Measurements from ENCODE around the gene BMPER.

The BMPER gene

GRCh38 chr7:34059136-34059828, 153.9 kb downstream of the BMPER start:
- in situ Hi-C loops (cut with MboI; ENCODE audit: low sequenced_read_pairs): no loop called here

GRCh38 chr7:34060196-34060947, 155.0 kb downstream of the BMPER start:
- in situ Hi-C loops (cut with MboI; ENCODE audit: low sequenced_read_pairs): no loop called here

- in situ Hi-C loops (cut with MboI; ENCODE audit: low sequenced_read_pairs): no loop called here
Observed at GRCh38 chr7:34061149-34061548, 155.8 kb downstream of the BMPER start.

DNA sequence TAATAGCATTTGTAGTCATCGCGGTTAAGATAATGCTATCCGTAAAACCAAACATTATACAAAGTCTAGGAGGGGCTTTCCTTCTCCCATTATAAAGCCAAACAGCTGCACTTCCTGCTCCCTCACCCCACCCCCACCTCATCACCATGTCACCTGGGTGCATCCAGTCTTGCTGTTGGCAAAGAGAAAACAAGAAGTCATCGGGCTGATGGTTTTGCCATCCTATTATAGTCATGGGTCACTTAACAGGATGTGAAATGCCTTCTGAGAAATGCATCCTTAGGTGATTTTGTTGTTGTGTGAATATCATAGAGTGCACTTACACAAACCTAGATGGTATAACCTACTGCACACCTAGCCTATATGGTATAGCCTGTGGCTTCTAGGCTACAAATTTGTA, 157.0 kb downstream of the BMPER start:
- in situ Hi-C loops (cut with MboI; ENCODE audit: low sequenced_read_pairs): no loop called here

DNA sequence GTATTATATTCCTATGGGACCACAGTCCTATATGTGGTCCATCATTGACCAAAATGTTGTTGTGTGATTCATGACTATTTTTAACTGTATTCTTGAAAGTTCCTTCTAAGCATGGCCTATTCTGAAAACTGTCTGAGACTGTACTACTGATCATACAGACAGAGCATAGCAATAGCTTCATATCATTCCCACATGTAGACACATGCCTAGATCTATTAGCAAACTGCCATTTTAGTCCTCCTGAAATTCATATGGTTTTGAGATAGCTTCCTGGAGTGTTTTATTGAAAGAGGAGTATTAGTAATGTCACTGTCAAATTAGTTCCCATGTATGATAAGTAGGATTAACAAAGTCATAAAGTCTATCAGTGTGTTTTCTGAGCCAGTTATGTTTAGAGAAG, 157.5 kb downstream of the BMPER start:
- in situ Hi-C loops (cut with MboI; ENCODE audit: low sequenced_read_pairs): no loop called here

- in situ Hi-C loops (cut with MboI; ENCODE audit: low sequenced_read_pairs): no loop called here
Observed at GRCh38 chr7:34064519-34065158, 159.3 kb downstream of the BMPER start.

DNA sequence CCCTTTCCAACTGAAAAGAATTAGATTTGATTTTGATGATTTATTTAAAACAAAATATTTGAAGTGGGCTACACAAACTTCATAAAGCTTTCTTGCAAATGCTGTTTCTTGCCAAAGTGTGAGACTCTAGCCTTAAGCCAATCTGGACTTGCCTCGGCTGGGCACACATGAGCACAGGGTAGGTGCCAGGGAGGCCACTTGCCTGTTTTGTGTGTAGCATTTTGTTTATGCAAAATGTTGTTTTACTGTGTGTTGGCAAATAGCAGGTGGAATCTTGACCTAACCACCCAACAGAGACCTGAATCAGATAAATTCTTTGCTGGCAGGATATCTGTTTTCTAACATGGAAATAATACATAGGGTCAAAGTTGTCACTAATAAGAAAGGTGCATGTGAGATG, 161.1 kb downstream of the BMPER start:
- in situ Hi-C loops (cut with MboI; ENCODE audit: low sequenced_read_pairs): no loop called here

DNA sequence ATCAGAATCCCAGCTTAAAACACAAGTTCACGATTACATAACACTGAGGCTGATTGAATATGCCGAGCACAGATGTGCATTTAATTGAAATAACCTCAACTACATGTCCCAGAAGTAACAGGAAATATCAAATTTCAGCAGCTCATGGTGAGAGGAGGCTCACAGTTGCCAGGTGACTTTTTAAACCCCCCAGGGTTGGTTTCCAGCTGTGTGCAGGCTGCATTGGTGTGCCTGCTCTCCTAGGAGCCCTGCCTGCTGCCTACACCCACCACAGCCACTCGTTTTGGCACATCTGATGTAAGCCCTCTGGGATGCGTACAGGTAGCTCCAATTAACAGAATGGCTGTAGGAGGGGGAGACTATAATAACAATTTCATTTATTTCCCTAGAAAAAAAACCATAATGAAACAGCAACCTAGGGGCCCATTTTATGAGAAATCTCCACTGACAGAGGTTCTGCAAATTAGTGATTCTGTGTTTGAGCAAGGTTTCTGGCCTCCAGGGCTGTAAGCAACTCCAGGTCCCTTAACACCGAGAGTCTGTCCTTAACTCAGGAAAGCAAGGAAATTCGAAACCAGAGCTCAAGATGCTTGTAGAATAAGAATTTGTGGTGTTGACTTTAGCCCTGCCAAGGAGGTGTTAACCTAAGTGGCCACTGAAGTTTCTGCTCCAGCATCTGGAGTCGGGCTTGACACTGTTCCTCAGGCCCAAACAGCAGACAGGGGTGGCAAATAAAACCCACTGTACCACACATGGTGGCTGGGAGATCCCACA, 161.9 kb downstream of the BMPER start:
- in situ Hi-C loops (cut with MboI; ENCODE audit: low sequenced_read_pairs): no loop called here

- in situ Hi-C loops (cut with MboI; ENCODE audit: low sequenced_read_pairs): no loop called here
Observed at GRCh38 chr7:34069676-34070075, 164.3 kb downstream of the BMPER start.

GRCh38 chr7:34070511-34071323, 165.4 kb downstream of the BMPER start:
- in situ Hi-C loops (cut with MboI; ENCODE audit: low sequenced_read_pairs): no loop called here

DNA sequence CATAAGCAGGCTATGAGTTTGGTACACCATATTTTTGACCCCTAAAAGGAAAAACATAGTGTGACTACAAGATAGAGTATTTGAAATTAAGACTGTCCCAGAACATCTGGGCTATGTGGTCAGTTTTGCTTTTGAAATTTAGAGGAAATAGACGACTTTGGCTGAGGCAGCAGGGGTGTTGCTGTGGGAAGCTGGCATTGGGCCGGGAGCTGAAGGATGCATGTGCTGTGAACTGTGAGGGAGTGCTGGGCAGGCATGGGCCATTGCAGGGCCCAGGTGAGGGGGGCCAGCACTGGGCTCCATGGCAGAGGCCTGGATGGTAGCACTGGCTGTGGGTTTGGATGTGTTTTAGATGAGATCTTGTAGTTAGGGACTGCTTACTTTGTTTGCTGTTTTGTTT, 168.3 kb downstream of the BMPER start:
- in situ Hi-C loops (cut with MboI; ENCODE audit: low sequenced_read_pairs): no loop called here

GRCh38 chr7:34074421-34074820, 169.1 kb downstream of the BMPER start:
- in situ Hi-C loops (cut with MboI; ENCODE audit: low sequenced_read_pairs): no loop called here

- in situ Hi-C loops (cut with MboI; ENCODE audit: low sequenced_read_pairs): no loop called here
Observed at GRCh38 chr7:34075523-34076370, 170.4 kb downstream of the BMPER start.

- in situ Hi-C loops (cut with MboI; ENCODE audit: low sequenced_read_pairs): no loop called here
Observed at GRCh38 chr7:34077168-34077567, 171.8 kb downstream of the BMPER start.

DNA sequence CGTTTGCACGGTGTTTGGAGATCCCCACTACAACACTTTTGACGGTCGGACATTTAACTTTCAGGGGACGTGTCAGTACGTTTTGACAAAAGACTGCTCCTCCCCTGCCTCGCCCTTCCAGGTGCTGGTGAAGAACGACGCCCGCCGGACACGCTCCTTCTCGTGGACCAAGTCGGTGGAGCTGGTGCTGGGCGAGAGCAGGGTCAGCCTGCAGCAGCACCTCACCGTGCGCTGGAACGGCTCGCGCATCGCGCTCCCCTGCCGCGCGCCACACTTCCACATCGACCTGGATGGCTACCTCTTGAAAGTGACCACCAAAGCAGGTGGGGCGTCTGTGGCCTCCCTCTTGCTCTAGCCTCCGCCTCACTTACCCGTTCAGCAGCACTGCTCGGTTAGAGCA, 173.5 kb downstream of the BMPER start:
- in situ Hi-C loops (cut with MboI; ENCODE audit: low sequenced_read_pairs): no loop called here

DNA sequence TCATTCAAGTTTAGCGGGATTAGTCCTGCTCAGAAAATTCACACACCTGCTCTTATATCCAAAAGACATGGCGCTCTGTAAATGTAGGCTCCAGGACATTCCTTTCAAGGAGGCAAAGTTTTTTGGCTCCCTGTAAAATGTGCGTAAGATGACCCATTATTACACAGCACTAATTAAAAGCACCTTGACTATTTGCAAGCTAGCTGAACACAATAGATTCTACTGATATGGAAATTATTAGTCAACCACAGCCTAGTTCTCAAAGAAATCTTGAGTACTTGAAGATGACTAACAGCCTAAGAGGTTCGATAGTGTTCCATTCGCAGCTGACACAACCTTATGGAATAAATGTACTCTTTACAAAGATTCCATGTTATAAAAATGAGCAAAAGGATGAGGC, 175.2 kb downstream of the BMPER start:
- in situ Hi-C loops (cut with MboI; ENCODE audit: low sequenced_read_pairs): no loop called here

DNA sequence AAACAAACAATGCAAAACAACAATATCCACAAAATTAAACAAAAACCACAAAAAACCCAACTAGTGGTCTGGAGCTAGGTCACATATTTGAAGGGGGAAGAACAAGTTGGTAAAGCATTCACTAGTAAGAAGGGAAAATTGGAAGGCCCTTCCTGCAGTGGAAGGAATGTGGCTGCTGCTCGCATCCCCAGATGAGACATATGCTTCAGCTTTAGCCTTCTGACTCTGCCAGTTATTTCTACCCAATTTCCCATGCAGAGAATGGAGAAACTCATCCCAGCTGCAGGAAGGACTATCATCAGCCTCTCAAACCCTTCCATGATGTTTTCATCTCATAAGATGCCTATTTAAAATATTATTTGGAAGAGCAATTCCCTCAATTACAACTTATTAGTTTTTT, 176.6 kb downstream of the BMPER start:
- in situ Hi-C loops (cut with MboI; ENCODE audit: low sequenced_read_pairs): no loop called here

DNA sequence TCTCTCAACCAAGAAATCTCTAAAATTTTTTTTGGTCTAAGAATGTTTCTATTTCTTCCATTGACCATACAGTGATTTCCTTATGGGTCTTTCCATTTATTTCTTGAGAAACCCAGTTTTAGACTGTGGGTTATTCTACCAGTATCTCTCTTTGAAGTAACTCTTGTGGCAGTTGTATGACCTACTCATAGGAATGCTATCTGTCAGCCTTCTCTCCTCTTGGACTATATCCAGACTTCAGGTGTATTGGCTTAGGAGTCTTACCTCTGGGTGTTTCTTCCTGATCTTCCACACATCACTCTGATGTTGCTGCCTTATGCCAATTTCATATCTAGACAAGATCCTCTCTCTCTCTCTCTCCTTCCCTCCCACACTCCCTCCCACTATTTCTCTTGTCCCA, 178.1 kb downstream of the BMPER start:
- in situ Hi-C loops (cut with MboI; ENCODE audit: low sequenced_read_pairs): no loop called here

DNA sequence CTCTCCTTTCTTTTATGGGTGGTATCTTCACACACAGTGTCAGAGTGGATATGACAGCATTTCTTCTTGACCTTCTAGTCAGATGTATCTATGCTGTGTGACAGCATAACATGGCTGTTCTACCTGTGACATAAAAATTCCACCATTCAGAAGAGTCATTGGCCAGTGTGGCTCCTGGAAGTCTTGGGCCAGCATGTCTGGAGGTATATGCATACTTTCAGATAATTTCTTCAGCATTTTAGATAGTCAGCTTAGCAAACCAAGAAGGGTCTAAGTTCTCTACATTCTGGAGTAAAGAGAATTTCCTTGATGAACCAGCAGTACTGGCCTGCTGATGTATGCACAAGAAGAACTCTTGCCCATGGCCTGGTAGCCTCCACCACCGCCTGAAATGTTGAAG, 179.3 kb downstream of the BMPER start:
- in situ Hi-C loops (cut with MboI; ENCODE audit: low sequenced_read_pairs): no loop called here

DNA sequence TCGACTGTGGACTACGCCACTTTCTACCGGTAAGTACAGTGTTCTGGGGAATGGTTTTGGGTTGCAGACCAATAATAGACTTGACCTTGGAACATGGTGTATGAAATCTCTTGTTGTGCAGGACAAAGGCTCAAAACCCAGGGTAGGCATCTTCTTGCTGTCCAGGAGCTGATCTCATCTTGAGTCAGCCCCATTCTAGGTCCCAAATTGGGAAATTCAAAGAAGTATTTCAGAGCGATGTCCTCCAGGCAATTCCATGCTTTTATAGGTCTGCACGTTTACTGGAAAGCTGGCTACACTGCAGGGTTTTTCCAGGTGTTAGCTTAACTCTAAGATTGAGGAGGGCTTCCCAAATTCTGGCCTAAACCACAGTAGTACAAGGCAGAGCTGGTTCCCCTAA, 180.7 kb downstream of the BMPER start:
- in situ Hi-C loops (cut with MboI; ENCODE audit: low sequenced_read_pairs): no loop called here

Data from hTERT RPE-1 (cell line).